Retinal pigment epithelial cell (primary cell): ENCODE data around the gene TFB2M.
"Not testable (repeated sequence)": the region's sequence is repeated elsewhere in the genome, so short reads cannot be mapped to it uniquely, and the experiment has no call there.

Experiments used
- DNase-seq: peaks from one replicate; pipeline ENCODE4 v3.0.0-alpha.2; 2010; ENCODE audit warnings: low read depth
- H3K4me3 ChIP-seq: 2 replicates; pipeline ENCODE4 v1.5.1; 2011; ENCODE audit warnings: mild to moderate bottlenecking, low read length, control low read depth, moderate library complexity
- TF ChIP-seq, protein P1 (sequence below): conservative IDR thresholded peaks from 2 replicates; pipeline ENCODE4 v1.5.1; 2011; ENCODE audit warnings: low read depth, low read length, control low read depth, inconsistent platforms

TFB2M gene

GRCh38 chr1:246591504-246591903, 25.4 kb upstream of the TFB2M start:
- TF ChIP-seq, protein P1, sequence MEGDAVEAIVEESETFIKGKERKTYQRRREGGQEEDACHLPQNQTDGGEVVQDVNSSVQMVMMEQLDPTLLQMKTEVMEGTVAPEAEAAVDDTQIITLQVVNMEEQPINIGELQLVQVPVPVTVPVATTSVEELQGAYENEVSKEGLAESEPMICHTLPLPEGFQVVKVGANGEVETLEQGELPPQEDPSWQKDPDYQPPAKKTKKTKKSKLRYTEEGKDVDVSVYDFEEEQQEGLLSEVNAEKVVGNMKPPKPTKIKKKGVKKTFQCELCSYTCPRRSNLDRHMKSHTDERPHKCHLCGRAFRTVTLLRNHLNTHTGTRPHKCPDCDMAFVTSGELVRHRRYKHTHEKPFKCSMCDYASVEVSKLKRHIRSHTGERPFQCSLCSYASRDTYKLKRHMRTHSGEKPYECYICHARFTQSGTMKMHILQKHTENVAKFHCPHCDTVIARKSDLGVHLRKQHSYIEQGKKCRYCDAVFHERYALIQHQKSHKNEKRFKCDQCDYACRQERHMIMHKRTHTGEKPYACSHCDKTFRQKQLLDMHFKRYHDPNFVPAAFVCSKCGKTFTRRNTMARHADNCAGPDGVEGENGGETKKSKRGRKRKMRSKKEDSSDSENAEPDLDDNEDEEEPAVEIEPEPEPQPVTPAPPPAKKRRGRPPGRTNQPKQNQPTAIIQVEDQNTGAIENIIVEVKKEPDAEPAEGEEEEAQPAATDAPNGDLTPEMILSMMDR, result no peak
- no peak overlapping the region for H3K4me3 ChIP-seq
- DNase-seq, result no peak

GRCh38 chr1:246591047-246591446, 25.0 kb upstream of the TFB2M start:
- H3K4me3 ChIP-seq, result no peak overlapping the region
- TF ChIP-seq, protein P1, result no peak

GRCh38 chr1:246589919-246590318, 23.9 kb upstream of the TFB2M start:
- not testable (repeated sequence) for DNase-seq

More at GRCh38 chr1:246591047-246591446, 25.0 kb upstream of the TFB2M start:
- DNase-seq, result no peak

DNA sequence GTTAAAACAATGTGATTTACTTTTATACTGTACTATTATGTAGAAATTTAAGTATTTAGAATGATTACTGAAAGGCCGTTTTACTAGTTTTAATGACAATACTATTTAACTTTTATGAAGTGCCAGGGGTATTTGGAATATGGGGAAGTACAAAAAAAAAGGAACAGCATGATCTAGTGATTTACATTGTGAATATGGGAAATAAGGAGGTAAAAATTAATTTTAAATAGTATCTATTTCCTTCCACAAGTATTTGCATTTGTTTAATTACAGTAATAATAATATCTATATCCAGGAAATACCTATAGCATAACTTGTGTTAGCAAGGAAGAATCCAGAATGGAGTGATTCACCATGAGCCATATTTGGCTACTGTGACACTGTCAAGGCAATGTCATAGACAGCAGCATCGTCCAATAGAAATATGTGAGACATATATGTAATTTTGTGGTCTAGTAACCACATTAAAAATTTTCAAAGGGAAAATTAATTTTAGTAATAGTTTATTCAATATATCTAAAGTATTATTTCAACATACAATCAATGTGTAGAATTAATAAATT, 22.2 kb upstream of the TFB2M start:
- TF ChIP-seq, protein P1, result no peak
- H3K4me3 ChIP-seq, result no peak overlapping the region
- DNase-seq, result no peak

More at GRCh38 chr1:246589919-246590318, 23.9 kb upstream of the TFB2M start:
- H3K4me3 ChIP-seq, result not testable (repeated sequence)

DNA sequence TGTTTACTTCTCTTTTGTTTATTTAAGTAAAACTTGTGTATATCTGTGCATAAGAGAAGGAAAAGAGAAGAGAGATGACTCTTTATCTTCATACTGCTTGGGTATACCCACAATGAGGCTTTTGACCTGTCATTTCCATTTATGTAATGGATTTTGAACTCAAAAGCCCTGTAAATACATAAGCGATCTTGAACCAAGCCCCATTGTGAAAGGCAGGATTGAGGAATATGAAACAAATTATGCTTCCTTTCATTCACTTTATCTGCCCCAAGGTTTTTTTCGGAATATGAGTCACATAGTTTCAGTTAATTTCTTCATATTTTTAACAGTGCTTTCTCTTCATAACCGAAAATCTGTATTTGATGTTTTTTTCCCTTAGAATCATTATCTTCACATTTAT, 21.5 kb upstream of the TFB2M start:
- TF ChIP-seq, protein P1, result no peak
- DNase-seq, result no peak
- no peak overlapping the region for H3K4me3 ChIP-seq

DNA sequence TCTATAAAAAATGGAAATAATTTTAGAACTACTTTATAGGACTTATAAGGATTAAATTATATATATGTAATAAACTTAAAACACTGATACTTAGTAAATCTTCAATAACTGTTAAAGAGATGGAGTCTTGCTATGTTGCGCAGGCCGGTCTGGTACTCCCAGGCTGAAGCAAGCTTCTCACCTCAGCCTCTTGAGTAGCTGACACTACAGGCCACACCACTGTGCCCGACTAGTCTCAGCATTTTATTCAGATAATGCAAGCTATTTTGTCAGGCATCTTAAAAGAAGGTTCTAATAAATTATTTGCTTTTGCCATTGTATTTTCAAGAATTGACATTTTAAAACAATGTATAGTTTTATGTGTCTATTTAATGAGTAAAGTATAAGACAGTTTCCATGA, 21.0 kb upstream of the TFB2M start:
- H3K4me3 ChIP-seq, result no peak overlapping the region
- TF ChIP-seq, protein P1, result no peak
- DNase-seq, result no peak

- TF ChIP-seq, protein P1, result no peak
- no peak for DNase-seq
- H3K4me3 ChIP-seq, result no peak overlapping the region
Observed at GRCh38 chr1:246583448-246584185, 17.6 kb upstream of the TFB2M start.
